HG03196 (cell line): ENCODE results near the gene P4HA2.

ENCODE experiments used
- ATAC-seq: cut with Tn5 transposase; IDR thresholded peaks from one replicate; pipeline ENCODE4 v1.9.1; 2021; ENCODE audit not compliant: unreplicated experiment

The P4HA2 gene

DNA sequence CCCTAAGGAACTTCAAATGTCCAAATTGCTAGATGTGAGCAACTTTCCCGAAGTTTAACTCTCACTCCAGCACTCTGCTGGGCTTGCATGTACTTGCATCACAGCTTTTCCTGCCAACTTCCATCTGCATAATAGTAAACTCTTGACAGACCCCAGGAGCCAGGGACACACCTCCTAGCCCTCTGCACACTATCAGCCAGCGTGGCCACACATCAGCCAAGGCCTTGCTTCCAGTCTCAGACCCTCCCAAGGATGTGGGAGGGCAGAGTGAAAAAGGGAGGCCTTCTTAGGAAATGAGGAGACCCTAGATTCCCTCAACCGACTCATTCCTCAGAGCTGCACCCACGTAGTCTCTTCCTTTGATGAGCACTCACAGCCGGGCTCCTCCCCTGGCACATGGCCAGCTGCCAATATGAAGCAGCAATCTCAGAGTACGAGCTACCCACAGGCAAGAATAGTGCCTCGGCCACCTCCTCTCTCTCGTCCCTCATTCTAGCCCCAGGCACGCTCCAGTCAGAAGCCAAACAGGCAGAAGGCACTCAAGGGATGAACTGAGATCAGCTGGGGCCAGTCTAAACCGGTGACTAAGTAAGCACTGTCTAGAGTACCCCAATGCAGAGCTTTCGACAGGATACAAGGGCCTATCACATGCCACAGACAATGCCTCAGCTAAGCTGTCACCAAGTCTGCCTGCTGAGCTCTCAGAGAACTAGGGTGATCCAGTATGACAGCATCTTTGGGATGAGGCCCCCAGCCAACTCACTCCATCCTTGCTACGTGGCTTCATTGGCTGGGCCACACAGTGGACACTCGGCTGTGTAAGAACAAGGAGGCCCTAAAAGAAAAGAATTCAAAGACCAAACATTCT is 2.3 kb downstream of the P4HA2 start:
- ATAC-seq: no peak

DNA sequence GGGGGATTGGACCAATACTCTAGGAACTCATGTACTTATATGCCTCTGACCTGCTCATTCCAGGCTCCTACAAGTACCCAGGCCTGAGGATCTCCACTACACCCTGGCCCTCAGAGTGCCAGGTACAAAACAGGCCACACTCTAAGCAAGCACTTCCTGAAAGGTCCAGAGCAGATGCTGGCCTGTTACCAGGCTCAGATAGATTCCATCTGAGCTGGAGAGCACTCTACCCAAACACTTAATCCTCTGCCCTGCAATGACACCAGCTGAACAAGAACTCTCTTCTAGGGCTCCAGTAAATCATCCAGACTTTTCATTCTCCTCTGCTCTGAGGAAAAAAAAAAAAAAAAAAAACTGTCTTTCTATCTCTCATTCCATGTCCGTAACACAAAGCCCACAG is 2.9 kb downstream of the P4HA2 start:
- no peak for ATAC-seq

- ATAC-seq: no peak
Measured at GRCh38 chr5:132223861-132224260, 3.8 kb downstream of the P4HA2 start.

DNA sequence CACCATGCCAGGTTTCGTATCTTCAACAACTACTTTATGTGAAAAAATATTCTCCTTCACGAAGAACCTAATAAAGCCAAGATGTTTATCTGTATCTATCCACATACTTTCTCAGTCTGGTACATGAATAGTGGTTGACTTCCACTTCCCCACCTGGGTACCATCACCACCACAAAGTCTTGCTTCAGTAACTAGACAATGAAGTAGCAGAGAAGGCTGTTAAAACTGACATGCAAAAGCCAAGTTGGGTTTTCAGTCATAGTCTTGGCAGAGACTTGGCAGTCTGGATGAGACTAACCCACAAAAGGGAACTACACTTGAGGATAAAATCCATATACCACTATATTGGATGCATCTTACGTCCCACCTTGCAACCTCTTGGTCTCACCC is 5.0 kb downstream of the P4HA2 start:
- peak; percentile 57 for ATAC-seq

DNA sequence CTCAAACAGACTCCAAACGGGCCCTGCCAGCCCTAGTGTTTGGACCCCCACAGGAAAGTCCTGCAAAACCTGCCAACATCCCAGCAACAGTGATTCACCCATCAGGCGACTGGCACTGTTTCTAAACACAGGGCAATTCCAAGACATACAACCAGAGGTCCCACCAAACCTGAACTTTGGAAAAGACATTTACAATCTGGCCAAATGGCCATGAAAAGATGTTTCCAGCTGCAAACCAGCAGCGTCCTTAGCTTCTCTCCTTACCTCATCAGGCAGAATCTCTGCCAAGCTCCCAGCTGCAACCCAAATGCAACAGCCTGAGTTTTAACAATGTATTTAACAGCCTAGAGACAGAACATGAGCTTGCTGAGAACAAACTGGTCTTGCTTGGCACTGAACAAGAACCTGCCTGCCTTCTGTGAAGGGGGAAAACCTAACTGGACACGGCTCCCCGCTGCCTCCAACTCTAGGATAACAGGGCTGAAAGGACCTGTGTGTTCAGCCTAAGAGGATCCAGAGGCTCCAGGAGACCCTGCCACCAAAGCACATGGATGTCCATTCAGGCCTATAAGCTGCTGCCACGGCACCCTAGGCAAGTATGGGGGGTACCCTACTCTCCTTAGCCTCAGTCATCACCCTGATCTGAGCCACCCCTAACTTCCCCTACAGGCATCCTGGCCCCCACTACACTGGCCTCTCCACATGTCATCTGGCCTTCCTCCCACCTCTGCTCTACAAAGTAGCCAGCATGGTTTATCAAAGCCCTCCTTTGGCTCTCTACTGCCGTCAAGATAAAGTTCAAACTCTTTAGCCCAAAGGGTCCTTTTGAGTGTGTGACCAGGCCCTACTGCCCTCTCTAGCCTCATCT is 5.6 kb downstream of the P4HA2 start:
- no peak for ATAC-seq

GRCh38 chr5:132220491-132220890 is 7.2 kb downstream of the P4HA2 start:
- ATAC-seq: no peak

DNA sequence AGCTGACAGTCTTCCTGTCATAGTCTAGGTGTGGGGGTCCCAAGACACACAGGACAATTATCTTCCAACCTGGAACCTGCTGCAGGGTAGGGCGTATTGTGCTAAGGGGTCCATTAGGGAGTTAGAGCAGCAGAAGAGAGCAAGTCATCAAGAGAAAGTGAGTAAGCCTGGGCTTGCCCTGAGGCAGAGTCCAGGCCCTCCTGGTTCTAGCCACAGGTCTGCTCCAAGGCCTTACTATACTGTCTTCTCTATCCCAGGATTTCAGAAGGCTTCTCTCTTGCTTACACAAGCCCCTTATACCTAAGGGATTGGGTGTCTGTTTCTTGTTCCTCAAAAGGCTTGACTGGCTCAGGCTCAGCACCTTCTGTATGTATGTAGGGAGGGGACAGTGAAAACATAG is 7.7 kb downstream of the P4HA2 start:
- ATAC-seq: no peak

DNA sequence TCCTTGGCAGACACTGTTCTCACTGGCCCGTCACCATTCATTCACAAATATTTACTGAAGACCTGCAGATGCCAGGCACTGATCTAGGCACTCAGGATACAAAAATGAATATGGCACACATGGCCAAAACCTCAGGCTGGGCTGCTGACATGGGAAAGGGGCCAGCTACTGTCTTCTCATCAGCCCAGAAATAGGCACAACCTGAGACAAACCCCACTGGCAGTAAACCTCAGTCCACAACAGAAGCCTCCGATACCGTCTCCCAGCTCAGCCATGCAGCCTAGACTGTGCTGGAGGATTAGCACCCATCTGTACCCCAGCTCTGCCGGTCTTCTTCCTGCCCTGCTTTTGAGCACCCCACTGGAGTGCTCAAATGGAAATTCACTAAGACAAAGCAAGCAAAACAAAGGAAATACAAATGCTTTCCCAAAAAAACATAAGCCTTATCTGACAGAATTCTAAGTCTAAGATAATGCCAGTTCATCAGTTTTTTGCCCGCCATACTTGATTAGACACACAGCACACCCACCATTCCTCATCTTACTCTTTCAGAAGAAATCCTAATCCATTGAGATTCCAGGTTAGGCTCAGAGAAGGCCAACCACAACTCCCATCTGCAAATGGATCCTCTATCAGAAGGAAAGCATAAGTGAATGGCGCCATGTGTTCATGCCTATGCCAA is 8.2 kb downstream of the P4HA2 start:
- no peak for ATAC-seq

GRCh38 chr5:132218321-132218720 is 9.3 kb downstream of the P4HA2 start:
- ATAC-seq: no peak

DNA sequence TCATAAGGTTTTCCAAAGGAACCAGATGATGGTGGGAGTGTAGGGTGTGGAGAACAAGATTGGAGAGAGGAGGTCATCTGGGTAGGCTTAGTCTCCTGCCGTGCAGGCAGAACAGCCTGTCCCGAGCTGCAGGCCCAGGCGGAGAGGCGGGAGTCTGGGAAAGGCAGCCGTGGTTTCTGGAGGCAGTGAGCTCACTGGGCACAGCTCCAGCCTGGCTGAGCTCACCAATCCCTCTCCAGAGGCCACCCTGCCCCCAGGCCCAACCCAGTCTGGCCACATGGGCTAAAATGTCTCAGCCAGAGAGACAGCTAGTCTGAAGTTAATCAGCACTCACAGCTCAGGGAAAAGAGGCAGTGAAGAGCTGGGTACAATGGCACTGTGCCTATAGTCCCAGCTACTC is 12.3 kb downstream of the P4HA2 start:
- ATAC-seq: no peak

DNA sequence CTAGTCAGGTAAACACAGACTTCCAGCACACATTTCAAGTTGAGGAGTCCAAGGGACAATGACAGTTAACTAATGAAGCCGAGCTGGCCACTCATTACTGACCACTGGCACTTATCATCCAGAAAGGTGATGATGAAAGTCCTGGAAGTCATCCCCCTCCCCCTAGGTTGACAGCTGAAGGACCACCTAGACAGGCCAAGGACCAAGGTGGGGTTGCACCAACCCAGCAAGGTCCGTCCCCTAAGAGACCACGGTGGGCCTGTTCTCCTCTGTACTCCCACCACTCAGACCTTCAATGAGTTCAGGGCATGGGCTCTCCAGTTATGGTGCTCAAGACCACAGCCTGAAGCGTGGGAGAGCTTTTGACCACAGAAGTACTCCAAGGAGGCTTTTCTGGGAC is 13.2 kb downstream of the P4HA2 start:
- no peak for ATAC-seq

DNA sequence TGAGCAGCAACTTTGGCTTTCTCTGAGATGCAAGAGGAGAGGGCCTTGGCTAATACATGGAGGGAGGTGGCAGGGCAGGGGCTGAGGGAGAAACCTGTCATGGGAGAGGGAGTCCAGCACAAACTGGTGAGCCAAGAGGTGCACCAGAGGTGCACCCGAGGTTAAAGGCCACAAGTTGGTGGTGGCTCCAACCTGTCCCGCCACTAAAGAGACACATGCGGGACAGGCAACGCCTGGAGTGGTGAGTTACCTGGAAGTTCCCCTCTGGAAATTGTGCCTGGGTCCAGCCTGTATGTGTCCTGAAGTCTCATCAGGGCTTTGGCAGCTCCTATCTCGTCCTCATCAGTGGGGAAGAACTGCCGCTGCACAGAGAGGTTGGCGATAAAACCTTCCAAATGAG is 14.0 kb downstream of the P4HA2 start:
- ATAC-seq: no peak

DNA sequence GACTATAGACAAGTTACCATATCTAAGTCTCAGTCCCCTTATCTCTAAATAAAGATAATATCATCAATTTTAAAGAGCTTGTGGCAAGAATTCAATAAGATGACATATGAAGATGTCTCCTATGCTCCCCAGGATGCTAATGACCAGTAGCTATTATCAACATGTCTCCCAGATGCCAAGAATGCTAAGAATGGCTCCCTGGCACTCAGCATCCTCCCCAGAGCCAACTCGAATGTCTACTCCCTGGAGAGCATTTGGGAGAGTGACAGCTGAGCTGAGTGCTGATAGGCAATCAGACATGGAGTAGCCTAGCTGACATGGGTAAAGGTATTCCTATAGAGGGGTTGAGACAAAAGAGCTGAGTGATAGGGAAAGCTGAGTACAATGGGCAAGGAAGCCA is 15.9 kb downstream of the P4HA2 start:
- no peak for ATAC-seq

GRCh38 chr5:132210944-132211343 is 16.7 kb downstream of the P4HA2 start:
- ATAC-seq: no peak

DNA sequence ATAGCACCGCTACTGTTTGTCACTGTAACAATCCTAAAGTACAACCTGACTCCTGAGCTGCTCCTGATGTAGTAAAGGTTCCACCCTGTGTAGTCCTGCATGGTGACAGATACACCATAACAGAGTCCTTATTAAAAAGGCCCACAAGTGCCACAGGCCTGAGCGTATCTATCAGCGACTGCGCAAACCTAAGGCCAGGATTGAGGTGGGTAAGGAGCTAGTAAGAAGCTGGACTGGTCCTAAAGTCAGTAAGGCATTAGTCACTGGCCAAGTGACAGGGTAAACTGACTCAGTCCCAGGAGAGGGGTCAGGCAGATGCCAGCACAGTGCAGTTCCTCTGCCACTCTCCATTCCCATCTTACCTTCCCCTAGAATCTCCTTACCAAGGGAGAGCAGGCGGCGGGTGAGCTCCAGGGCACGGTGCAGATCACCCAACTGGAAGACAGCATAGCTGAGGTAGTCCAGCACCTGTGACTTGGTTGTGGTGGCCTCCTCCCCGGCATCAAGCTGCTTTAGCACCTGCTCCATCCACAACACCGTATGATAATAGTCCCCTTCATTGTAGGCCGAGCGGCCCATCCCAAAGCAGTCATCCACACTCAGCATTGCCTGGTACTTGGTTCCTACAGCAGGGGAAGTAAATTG is 17.6 kb downstream of the P4HA2 start:
- no peak for ATAC-seq

- ATAC-seq: no peak
Measured at GRCh38 chr5:132209131-132209530, 18.5 kb downstream of the P4HA2 start.

GRCh38 chr5:132207778-132208177 is 19.9 kb downstream of the P4HA2 start:
- ATAC-seq: no peak

GRCh38 chr5:132206782-132207181 is 20.9 kb downstream of the P4HA2 start:
- ATAC-seq: no peak

DNA sequence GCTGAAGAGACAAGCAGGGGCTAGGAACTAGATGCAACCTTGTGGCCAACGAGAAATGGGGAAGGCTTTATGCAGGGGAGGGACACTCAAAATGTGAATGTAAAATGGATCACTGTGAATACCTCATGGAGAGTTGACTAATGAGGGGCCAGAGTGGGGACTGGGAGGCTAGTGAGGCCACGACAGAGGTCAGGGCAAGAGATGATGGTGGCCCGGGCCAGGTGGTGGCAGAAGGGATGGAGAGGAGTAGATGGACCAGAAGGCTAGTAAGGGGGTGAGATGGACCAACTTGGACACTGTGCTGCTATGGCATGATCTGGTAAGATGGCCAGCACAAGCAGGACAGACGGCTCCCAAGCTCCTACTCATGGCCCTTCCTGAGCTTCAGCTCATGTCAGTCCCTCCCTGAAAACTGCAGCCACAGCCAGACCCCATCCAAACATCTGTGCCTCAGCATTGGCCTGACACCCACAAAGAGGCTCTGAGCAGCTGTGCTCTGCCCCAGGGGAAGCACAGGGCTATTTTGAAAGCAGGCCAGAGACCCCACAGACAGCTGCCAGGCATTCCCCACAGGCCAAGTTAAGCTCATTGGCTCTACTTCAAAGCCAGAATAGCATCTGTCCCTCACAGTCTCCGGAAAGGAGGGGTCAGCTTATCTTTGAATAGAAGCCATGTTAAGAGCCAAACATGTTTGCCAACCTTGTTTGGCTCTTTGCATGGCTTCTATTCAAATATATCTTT is 22.1 kb downstream of the P4HA2 start:
- no peak for ATAC-seq

DNA sequence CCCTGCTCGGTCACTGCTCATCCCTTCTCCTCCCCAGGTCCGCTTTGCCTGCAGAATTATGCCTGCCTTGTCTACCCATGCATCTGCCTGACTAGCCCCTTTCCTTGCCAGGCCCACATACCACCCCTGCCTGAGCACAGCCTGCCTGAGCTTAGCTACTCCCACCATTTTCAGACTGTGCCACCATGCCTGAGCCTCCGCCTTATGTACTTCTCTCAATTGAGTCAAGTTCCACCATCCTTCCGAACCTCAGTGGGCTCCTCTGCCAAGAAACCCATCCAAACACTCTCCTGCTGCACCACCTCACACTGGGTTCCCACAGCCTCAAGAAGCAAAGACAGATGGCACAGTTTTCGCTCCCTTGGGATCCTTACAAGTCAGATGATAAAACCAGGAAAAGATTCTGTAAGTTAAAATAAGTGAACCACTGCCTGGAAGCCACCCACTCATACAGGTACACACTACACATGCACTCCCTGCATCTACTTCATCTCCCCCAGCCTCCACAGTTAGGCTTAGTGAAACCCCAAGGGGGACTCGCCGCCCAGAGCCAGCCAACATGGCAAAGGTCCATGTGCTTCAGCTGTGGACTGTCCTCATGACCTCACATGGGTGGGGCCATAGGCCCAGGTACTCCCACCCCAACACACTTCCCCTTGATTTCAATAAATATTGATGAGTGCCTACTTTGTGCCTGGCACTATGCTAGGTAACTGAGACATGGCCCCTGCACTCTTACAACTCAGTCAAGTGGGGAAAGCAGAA is 23.1 kb downstream of the P4HA2 start:
- no peak for ATAC-seq
